IPS DF 4.7 (cell line): ENCODE measurements around the gene TFF3.
A peak's percentile ranks its signal among the peaks of the same experiment; 100 is the strongest.

ENCODE experiments used
- DNase-seq: peaks from one replicate; pipeline ENCODE4 v3.0.0-alpha.2; 2013; ENCODE audit warnings: low spot score; ENCODE audit errors: extremely low read depth

Gene TFF3

GRCh38 chr21:42321231-42321630, 6.0 kb upstream of the TFF3 start:
- DNase-seq: no peak

GRCh38 chr21:42320791-42321190, 5.6 kb upstream of the TFF3 start:
- DNase-seq: no peak

DNA sequence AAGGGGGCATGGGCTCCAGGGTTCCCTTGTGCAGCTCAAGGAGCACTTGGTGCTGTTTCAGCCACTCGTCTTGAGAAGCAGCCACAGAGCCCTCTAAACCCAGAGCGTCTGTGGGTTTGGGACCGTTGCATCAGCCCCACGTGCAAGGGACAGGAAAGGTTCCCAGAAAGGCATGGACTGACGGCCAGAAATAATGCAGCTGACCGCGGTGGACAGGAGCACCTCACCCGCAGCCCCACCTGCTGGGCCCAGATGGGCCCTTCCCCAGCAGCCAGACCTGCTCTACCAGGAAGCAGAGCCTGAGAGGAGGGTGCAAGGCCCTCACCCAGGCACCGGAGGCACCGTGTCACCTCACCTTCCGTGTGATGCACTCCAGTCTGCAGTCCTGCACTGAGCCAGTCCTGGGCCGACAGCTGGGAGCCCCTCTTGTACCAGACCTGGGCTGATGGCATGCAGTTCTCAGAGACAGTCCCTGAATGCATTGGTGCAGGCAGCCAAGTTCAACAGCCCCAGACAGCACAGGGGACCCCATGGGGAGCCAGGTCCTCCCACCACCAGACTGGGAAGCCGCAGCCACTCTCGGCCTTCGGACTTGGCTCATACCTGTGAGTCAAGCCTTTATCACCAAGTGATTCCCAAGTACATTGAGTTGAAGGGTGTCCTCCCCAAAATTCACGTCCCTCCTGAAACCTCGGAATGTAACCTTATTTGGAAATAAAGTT, 4.8 kb upstream of the TFF3 start:
- no peak for DNase-seq

DNA sequence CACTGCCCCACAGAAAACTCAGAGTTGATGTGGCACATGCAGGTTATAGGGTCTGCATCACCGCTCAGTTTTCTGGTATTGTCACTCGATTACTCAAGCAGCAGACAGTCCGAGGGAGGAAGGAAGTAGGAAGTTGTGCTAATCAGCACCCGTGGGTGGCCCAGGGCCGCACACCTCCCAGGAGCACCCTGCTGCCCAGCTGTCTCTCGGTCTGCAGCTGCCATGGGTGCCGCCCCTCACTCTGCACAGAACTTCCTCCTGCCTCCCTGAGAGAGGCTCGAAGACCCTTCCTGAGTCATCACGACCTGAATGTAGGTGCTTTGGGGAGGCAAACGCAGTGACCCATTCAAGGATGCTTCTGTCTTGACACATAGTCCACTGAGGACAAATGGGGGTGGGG, 4.2 kb upstream of the TFF3 start:
- DNase-seq: no peak

- no peak for DNase-seq
These were observed 2.9 kb upstream of the TFF3 start for GRCh38 chr21:42317826-42318746.

DNA sequence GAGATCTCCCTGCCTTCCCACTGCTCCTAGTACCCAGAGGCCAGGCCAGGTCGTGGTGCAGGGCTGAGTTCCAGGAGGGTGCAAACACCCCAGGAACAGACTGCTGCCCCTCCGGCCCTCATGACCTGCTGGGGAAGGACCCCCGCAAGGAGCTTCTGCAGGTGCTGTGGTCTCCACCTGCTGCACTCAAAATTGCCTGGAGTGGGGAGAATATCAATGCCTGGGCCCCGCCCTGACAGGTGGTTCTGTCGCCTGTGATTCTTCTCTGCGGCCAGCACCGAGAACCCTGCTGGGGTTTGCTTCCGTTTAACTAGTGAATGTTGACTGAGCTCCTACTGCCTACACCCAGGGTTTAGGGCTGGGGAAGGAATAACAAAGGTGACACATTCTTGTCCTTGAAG, 2.1 kb upstream of the TFF3 start:
- no peak for DNase-seq

GRCh38 chr21:42316891-42317290, 1.7 kb upstream of the TFF3 start:
- DNase-seq: no peak

DNA sequence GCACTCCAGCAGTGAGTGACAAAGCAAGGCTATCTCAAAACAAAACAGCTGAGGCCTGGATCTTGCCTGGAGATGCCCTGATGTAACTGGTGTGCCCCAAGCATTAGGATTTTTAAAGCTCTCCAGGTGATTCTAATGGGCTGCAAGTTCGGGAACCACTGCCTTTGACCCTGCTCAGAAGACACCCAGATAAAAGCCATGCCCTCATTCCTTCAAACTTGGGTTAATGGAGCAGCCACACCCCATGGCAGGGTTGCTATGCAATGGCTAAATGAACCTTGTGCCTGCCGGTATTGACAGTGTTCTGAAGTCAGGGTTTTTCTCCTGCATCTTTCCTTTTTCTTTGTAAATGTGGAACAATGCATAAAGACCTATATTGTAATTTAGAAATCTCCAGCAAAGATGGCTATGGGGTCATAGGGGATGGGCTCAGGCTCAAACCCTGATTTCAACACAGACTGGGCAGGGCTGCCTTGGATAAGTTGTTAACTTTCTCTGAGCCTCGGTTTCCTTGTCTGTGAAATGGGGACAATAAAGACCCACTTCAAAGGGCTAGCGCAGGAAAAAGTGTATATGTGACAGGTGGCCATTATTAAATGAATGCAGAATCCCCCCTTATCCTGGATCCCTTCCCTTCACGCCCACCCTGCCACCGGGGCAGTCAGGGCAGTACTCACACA, 453 bp downstream of the TFF3 start:
- no peak for DNase-seq

DNA sequence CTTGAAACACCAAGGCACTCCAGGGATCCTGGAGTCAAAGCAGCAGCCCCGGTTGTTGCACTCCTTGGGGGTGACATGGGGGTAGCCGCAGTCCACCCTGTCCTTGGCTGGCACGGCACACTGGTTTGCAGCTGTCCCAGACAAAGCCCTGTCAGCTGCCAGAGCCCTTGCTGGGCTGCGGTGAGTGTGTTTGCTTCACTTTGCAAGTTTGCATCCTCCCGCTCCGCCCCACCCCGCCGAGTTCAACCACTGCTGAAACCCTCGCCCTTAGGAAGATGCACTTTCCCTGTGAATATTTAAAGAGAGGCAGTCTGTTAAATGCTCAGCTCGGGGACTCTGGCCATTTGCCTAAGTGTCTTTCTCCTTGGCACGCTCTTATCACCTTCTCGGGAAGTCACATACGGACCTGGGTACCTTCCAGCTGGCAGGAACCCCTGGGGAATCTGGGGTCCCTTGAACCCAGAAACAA, 1.7 kb downstream of the TFF3 start:
- DNase-seq: no peak

GRCh38 chr21:42312626-42313104, 2.5 kb downstream of the TFF3 start:
- no peak for DNase-seq

GRCh38 chr21:42311816-42312625, 3.2 kb downstream of the TFF3 start:
- no peak for DNase-seq

DNA sequence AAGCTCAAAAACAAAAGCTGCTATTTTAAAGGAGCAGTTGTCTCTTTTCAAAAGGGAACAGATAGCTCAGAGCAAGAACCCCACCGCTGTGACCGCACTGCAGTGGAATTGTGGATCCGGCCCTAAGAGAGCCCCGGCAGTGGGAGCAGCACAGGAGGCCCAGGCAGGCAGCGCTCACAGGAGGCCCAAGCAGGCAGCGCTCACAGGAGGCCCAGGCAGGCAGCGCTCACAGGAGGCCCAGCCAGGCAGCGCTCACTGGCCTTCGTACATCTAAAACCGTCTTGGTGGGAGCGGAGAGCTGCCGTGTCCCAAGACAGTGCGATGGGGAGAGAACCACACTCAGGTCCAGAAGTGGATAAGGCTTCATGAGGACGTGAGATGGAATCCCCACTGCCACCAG, 4.0 kb downstream of the TFF3 start:
- no peak for DNase-seq

DNA sequence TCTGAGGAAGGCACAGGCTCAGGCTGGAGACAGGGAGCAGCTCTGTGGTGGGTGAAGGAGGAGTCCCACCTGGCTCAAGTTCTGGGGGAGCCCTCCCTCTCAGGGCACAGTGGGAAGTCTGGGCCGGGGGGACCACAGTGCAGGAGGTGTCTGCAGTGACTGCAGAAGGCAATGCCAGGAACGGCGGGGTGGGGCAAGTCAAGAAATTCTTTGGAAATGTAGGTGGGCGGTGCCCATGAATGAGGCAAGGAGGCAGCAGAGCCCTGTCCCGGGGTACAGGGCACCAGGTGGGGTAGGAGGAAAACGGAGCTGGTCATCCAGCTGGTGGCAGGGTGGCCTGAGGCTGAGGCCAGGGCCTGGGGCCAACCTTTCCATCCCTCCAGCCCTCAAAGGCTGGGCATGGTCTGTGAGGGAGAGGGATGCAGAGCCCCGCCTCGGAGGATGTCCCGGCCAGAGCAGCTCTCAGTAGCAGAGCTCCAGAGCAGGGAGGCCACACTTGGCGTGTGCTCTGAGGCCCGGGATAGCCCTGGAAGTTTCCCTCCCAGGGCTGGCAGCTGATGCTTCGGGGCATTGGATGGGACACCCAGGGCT, 4.7 kb downstream of the TFF3 start:
- no peak for DNase-seq

DNA sequence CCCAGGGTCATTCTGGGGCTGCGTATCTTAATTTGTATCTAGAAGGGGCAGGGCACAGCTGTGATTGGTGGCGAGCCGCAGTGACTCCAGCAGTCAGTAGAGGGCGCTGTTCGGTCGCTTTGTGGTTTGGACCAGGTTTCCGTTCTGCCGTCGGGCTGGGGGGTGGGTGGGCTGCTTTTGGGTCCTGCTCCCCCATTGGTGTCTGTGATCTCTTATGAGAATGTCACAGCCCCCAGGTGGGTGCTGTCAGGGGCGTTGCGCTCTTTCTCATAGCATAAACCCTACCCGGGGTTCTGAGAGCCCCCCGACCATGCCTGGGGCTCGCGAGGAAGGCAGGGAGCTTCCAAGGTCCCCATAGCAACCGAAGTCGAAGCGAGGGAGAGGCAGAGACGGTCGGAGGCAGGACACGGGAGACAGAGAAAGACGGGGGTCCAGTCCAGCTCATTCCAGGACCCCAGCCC, 5.4 kb downstream of the TFF3 start:
- DNase-seq: peak; percentile 36

GRCh38 chr21:42308914-42309752, 6.1 kb downstream of the TFF3 start:
- no peak for DNase-seq

- no peak for DNase-seq
These were observed 6.9 kb downstream of the TFF3 start for GRCh38 chr21:42308161-42308913.

DNA sequence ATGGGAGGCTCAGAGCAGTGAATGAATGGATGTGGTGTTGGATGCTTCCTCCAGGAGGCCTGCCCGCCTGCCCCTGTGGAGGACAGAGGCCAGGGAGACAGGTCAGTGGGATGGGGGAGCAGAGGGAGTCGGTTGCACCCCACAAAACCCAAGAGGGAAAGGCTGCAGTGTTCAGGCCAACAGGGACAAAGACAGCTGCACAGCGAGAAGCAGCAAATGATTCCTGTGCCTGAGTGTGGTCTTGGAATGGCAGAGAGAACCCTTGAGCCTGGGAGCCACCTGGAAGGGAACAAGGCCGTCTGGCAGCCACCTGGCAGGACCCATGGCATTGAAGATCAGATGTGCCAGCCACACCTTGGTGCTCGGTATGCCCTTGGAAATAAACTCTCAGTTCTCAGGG, 8.1 kb downstream of the TFF3 start:
- DNase-seq: no peak

GRCh38 chr21:42306366-42307035, 8.7 kb downstream of the TFF3 start:
- no peak for DNase-seq
